ENCODE data around the gene AK5.

AK5 gene

GRCh38 chr1:77557053-77557452 is 275.2 kb downstream of the AK5 start:
- TF ChIP-seq, protein P1, sequence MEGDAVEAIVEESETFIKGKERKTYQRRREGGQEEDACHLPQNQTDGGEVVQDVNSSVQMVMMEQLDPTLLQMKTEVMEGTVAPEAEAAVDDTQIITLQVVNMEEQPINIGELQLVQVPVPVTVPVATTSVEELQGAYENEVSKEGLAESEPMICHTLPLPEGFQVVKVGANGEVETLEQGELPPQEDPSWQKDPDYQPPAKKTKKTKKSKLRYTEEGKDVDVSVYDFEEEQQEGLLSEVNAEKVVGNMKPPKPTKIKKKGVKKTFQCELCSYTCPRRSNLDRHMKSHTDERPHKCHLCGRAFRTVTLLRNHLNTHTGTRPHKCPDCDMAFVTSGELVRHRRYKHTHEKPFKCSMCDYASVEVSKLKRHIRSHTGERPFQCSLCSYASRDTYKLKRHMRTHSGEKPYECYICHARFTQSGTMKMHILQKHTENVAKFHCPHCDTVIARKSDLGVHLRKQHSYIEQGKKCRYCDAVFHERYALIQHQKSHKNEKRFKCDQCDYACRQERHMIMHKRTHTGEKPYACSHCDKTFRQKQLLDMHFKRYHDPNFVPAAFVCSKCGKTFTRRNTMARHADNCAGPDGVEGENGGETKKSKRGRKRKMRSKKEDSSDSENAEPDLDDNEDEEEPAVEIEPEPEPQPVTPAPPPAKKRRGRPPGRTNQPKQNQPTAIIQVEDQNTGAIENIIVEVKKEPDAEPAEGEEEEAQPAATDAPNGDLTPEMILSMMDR (IDR thresholded peaks at IDR 0.05; ENCODE audit: borderline replicate concordance, control extremely low read depth, extremely low read depth, insufficient read depth, missing control alignments) = no peak
- DNase-seq (ENCODE audit: low spot score) = no peak
- in situ Hi-C loops (cut with MboI; ENCODE audit: low sequenced_read_pairs, unreplicated experiment) = no loop called here

DNA sequence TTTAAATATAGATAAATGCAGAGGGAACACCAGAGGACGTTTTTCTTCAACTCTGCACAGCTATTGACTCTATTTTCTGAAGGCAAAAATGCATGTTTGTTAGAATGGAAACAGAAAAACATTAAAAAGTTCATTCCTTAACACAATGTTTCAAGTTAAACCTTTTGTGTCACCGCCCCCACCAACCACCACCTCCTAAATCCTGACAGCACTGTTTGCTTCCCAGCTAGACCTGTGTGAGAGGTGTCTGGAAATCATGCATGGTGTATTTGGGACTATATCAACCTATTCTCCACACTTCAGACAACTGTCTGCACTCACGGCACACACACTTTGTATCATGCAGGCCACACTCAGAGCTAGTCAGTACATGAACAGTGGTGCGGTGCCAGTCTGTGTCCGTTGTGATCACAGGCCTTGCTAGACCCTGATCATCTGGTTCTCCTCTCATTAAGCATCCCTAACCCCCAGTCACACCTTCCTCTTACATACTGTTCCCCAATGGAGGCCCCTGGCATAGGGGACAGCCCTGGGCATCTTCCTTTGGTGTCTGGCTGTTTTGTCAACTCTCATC is 276.9 kb downstream of the AK5 start:
- TF ChIP-seq, protein P1 (IDR thresholded peaks at IDR 0.05; ENCODE audit: borderline replicate concordance, control extremely low read depth, extremely low read depth, insufficient read depth, missing control alignments) = no peak
- DNase-seq (ENCODE audit: low spot score) = no peak
- in situ Hi-C loops (cut with MboI; ENCODE audit: low sequenced_read_pairs, unreplicated experiment) = no loop called here

- TF ChIP-seq, protein P1 (IDR thresholded peaks at IDR 0.05; ENCODE audit: borderline replicate concordance, control extremely low read depth, extremely low read depth, insufficient read depth, missing control alignments) = no peak
- no peak for DNase-seq (ENCODE audit: low spot score)
- in situ Hi-C loops (cut with MboI; ENCODE audit: low sequenced_read_pairs, unreplicated experiment) = no loop called here
These were observed 278.9 kb downstream of the AK5 start for GRCh38 chr1:77560741-77561140.

DNA sequence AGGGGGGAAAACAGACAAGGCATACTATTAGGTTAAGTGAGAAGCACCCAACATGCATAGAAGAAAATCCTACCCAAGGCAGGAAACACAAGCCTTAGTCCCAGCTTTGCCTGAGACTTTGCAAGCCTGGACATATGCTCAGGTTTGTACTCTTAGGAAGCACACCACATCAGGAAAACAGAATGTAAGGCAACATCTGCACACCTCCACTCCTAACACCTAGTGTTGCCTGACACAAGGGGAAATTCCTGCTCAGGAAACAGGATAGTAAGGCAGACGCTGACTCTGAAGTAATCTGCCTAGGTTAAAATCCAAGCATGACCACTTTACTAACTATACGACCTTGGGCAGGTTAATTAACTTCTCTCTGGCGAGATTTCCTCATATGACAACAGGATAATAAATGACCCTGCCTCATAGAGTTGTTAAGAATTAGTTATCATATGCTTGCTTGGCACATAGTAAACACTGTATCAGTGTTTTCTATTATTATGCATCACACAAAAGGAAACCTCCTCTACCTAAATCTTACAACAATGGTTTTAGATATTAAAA is 280.9 kb downstream of the AK5 start:
- no peak for DNase-seq (ENCODE audit: low spot score)
- in situ Hi-C loops (cut with MboI; ENCODE audit: low sequenced_read_pairs, unreplicated experiment) = no loop called here
- TF ChIP-seq, protein P1 (IDR thresholded peaks at IDR 0.05; ENCODE audit: borderline replicate concordance, control extremely low read depth, extremely low read depth, insufficient read depth, missing control alignments) = no peak

DNA sequence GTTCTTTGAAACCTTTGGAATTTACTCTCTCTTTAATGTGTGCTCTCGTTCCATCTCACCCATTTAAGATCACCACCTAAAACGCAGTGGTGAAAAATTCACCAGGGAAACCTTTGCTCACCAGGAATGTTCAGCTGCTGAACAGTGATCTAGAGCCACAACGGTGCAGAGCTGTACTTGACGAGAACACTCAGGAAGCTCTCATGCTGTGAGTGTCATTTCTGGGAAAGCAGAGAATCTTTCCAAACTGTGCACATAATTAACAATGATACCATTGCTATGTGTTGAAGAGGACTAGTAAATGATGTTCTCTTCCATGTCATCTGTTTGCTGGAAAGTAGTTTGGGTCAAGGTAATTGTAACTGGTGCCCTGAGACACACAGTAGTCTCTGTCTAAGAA is 283.5 kb downstream of the AK5 start:
- no peak for DNase-seq (ENCODE audit: low spot score)
- TF ChIP-seq, protein P1 (IDR thresholded peaks at IDR 0.05; ENCODE audit: borderline replicate concordance, control extremely low read depth, extremely low read depth, insufficient read depth, missing control alignments) = no peak
- in situ Hi-C loops (cut with MboI; ENCODE audit: low sequenced_read_pairs, unreplicated experiment) = no loop called here

DNA sequence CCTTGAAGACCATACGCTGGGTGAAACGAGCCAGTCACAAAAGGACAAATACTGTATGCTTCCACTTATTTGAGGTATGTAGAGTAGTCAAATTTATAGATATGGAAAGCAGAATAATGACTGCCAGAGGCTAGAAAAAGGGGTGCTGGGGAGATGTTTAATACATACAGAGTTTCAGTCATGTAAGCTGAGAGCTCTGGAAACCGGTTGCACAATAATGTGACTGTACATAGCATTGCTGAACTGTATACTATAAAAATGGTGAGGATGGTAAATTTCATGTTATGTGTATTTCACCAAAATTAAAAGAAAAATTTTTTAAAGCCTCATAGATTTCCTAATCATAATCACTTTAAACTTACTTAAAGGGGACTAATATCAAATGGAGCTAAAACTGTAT is 289.8 kb downstream of the AK5 start:
- TF ChIP-seq, protein P1 (IDR thresholded peaks at IDR 0.05; ENCODE audit: borderline replicate concordance, control extremely low read depth, extremely low read depth, insufficient read depth, missing control alignments) = no peak
- no peak for DNase-seq (ENCODE audit: low spot score)
- in situ Hi-C loops (cut with MboI; ENCODE audit: low sequenced_read_pairs, unreplicated experiment) = no loop called here

All from GM13976 (cell line).